CD8-positive, alpha-beta memory T cell (primary cell): ENCODE measurements around the gene PALB2. TPM values are rescaled to one million over a fixed set of nuclear protein-coding genes. Genes with fewer than 3 reads are reported as not detected.
A peak's percentile ranks its signal among the peaks of the same experiment; 100 is the strongest.

Experiments used
- CTCF ChIA-PET: fragments of 350-600 bp; sonication (Branson Sonifier 250); formaldehyde crosslinking; loops from one replicate; lab custom pipeline; 2021; ENCODE audit warnings: antibody characterized with exemption; lab: Charles Lee
- POLR2A ChIA-PET: fragments of 350-600 bp; sonication (Branson Sonifier 250); formaldehyde crosslinking; loops from one replicate; lab custom pipeline; 2021; ENCODE audit warnings: antibody characterized with exemption; lab: Charles Lee
- DNase-seq, 5 donors: peaks; one replicate each; pipeline versions ENCODE4 v3.0.0 to v3.0.0-alpha.2; 2020 to 2022; ENCODE audit warnings: mixed read lengths in 1 of 5
- H3K27ac ChIP-seq: one replicate; pipeline ENCODE4 v1.7.0; 2013; ENCODE audit warnings: low read depth, mild to moderate bottlenecking, low read length, moderate library complexity
- H3K27me3 ChIP-seq: 2 replicates; pipeline ENCODE4 v1.7.0; 2013; ENCODE audit warnings: low read length, mild to moderate bottlenecking; ENCODE audit not compliant: insufficient read depth, poor library complexity, severe bottlenecking
- H3K36me3 ChIP-seq: 2 replicates; pipeline ENCODE4 v1.7.0; 2013; ENCODE audit warnings: mild to moderate bottlenecking, low read length, moderate library complexity; ENCODE audit not compliant: insufficient read depth
- H3K4me1 ChIP-seq: 2 replicates; pipeline ENCODE4 v1.7.0; 2013; ENCODE audit warnings: mild to moderate bottlenecking, low read length, moderate library complexity; ENCODE audit not compliant: insufficient read depth
- H3K4me3 ChIP-seq: 2 replicates; pipeline ENCODE4 v1.7.0; 2013; ENCODE audit warnings: mild to moderate bottlenecking, low read length
- H3K9me3 ChIP-seq: 2 replicates; pipeline ENCODE4 v1.7.0; 2013; ENCODE audit warnings: mild to moderate bottlenecking, low read length
- H3K27ac Mint-ChIP-seq, 8 donors: one replicate each; pipeline ENCODE4 v1.8.0; 2020 to 2021; ENCODE audit warnings: mixed read lengths in 8 of 8, mild to moderate bottlenecking in 6 of 8, inconsistent platforms in 3 of 8, moderate library complexity in 3 of 8
- H3K27me3 Mint-ChIP-seq, 2 donors: one replicate each; pipeline ENCODE4 v1.8.0; 2020 to 2021; ENCODE audit warnings: mixed read lengths in 2 of 2, mild to moderate bottlenecking in 1 of 2, moderate library complexity in 1 of 2
- H3K36me3 Mint-ChIP-seq, 3 donors: one replicate each; pipeline ENCODE4 v1.8.0; 2020 to 2021; ENCODE audit warnings: mixed read lengths in 3 of 3, inconsistent platforms in 1 of 3, mild to moderate bottlenecking in 1 of 3
- H3K4me1 Mint-ChIP-seq, 3 donors: one replicate each; pipeline ENCODE4 v1.8.0; 2020 to 2021; ENCODE audit warnings: mixed read lengths in 3 of 3, inconsistent platforms in 1 of 3, mild to moderate bottlenecking in 1 of 3
- H3K4me3 Mint-ChIP-seq, 7 donors: one replicate each; pipeline ENCODE4 v1.8.0; 2020 to 2021; ENCODE audit warnings: mixed read lengths in 7 of 7, mild to moderate bottlenecking in 6 of 7, moderate library complexity in 4 of 7, inconsistent platforms in 2 of 7
- H3K9me3 Mint-ChIP-seq, 5 donors: one replicate each; pipeline ENCODE4 v1.8.0; 2020 to 2022; ENCODE audit warnings: mixed read lengths in 5 of 5, mild to moderate bottlenecking in 3 of 5, moderate library complexity in 2 of 5, inconsistent platforms in 1 of 5
- polyA plus RNA-seq: library from polyadenylated mRNA; unstranded; fragments of 300-500 nt; fragmentation: Illumina TruSeq; gene quantifications from one replicate; pipeline ENCODE4 v1.2.3, GENCODE V29; 2021
- total RNA-seq, 2 experiments: library from RNA; stranded (reverse); gene quantifications; one replicate each; pipeline ENCODE4 v1.2.3, GENCODE V29; 2021

PALB2 gene
- total and polyA plus RNA-seq, 3 experiments from 2014 or later: 9.3 to 27.8 (median 27.7) TPM

- no peak for DNase-seq
- Histone ChIP-seq H3K27ac (no peak overlapping the region), H3K36me3 (peaks cover 67% of the 10 kb centered on the region), H3K9me3 (no peaks in the 10 kb centered on the region), H3K4me1 (no peaks in the 10 kb centered on the region), H3K27me3 (no peaks in the 10 kb centered on the region), H3K4me3 (no peak overlapping the region)
- Mint-ChIP-seq H3K9me3 (no peaks in the 10 kb centered on the region), H3K27me3 (no peaks in the 10 kb centered on the region), H3K4me1 (peaks cover 0 to 5% (median 0%) of the 10 kb centered on the region in 3 donors), H3K4me3 (no peak overlapping the region), H3K27ac (no peak overlapping the region), H3K36me3 (peaks cover 13 to 96% (median 26%) of the 10 kb centered on the region in 3 donors)
- POLR2A ChIA-PET: no interaction called here
- CTCF ChIA-PET: no interaction called here
Observed at GRCh38 chr16:23666571-23667354, 25.7 kb upstream of the PALB2 start.

GRCh38 chr16:23663918-23664317, 22.8 kb upstream of the PALB2 start:
- no peaks in the 10 kb centered on the region for H3K9me3 Mint-ChIP-seq
- Histone ChIP-seq H3K27me3 (no peaks in the 10 kb centered on the region), H3K36me3 (peaks cover 87% of the 10 kb centered on the region), H3K9me3 (no peaks in the 10 kb centered on the region), H3K4me1 (no peaks in the 10 kb centered on the region), H3K4me3 (no peak overlapping the region), H3K27ac (no peak overlapping the region)
- peaks cover 0 to 1% (median 0%) of the 10 kb centered on the region in 3 donors for H3K4me1 Mint-ChIP-seq
- CTCF ChIA-PET: no interaction called here
- no peak for DNase-seq
- H3K27me3 Mint-ChIP-seq: no peaks in the 10 kb centered on the region
- POLR2A ChIA-PET: no interaction called here
- H3K4me3 Mint-ChIP-seq: no peak overlapping the region
- H3K36me3 Mint-ChIP-seq: peaks cover 29 to 97% (median 32%) of the 10 kb centered on the region in 3 donors
- H3K27ac Mint-ChIP-seq: peak overlapping the region in 1 of 8 donors; percentile 58

GRCh38 chr16:23651943-23652468, 10.9 kb upstream of the PALB2 start:
- H3K4me1 Mint-ChIP-seq: peaks cover 26 to 41% (median 34%) of the 10 kb centered on the region in 3 donors
- Histone ChIP-seq H3K36me3 (peaks cover 5% of the 10 kb centered on the region), H3K9me3 (no peaks in the 10 kb centered on the region), H3K27me3 (no peaks in the 10 kb centered on the region), H3K4me1 (no peaks in the 10 kb centered on the region), H3K27ac (no peak overlapping the region), H3K4me3 (no peak overlapping the region)
- ChIA-PET CTCF (no interaction called here), POLR2A (no interaction called here)
- no peaks in the 10 kb centered on the region for H3K9me3 Mint-ChIP-seq
- DNase-seq: no peak
- no peak overlapping the region for H3K4me3 Mint-ChIP-seq
- peak overlapping the region in 2 of 8 donors; percentile 1 to 9 for H3K27ac Mint-ChIP-seq
- no peaks in the 10 kb centered on the region for H3K27me3 Mint-ChIP-seq
- H3K36me3 Mint-ChIP-seq: peaks cover 24 to 67% (median 25%) of the 10 kb centered on the region in 3 donors

GRCh38 chr16:23650674-23651416, 9.7 kb upstream of the PALB2 start:
- ChIA-PET CTCF (no interaction called here), POLR2A (no interaction called here)
- no peak overlapping the region for H3K4me3 ChIP-seq
- H3K27ac Mint-ChIP-seq: peak overlapping the region in 4 of 8 donors; percentile 9 to 66 (median 54)
- H3K9me3 Mint-ChIP-seq: no peaks in the 10 kb centered on the region
- H3K9me3 ChIP-seq: no peaks in the 10 kb centered on the region
- no peak for DNase-seq
- peaks cover 8% of the 10 kb centered on the region for H3K36me3 ChIP-seq
- H3K4me1 ChIP-seq: no peaks in the 10 kb centered on the region
- H3K27me3 Mint-ChIP-seq: no peaks in the 10 kb centered on the region
- no peaks in the 10 kb centered on the region for H3K27me3 ChIP-seq
- H3K4me1 Mint-ChIP-seq: peaks cover 32 to 48% (median 41%) of the 10 kb centered on the region in 3 donors
- peaks cover 29 to 73% (median 30%) of the 10 kb centered on the region in 3 donors for H3K36me3 Mint-ChIP-seq
- no peak overlapping the region for H3K27ac ChIP-seq
- H3K4me3 Mint-ChIP-seq: no peak overlapping the region

DNA sequence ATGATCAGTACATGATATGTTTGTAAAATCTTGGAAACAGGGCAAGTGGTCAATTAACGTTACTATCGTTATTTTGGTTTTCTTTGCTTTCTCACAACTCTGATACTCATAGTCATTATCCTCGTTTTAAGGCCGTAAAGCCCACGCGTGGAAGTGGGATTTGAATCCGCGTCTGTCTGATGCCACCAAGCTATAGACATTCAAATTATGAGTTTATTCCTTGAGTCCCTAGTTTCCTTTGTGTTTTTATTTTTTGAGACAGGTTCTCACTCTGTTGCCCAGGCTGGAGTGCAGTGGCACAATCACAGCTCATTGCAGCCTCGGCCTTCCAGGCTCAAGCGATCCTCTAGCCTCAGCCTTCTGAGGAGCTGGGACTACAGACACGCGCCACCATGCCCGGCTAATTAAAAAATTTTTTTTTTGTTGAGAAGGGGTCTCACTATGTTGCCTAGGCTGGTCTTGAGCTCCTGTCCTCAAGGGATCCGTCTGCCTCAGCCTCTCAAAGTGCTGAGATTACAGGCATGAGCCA, 1.2 kb upstream of the PALB2 start:
- Mint-ChIP-seq H3K9me3 (no peaks in the 10 kb centered on the region), H3K4me1 (peaks cover 43 to 62% (median 60%) of the 10 kb centered on the region in 3 donors), H3K27me3 (no peaks in the 10 kb centered on the region), H3K4me3 (peak overlapping the region; percentile 98 to 100 (median 99)), H3K27ac (peak overlapping the region; percentile 98 to 99 (median 98)), H3K36me3 (peaks cover 9 to 50% (median 20%) of the 10 kb centered on the region in 3 donors)
- POLR2A ChIA-PET: interaction anchor here (0.6 kb wide), 1 partner anchor 1981 kb away, joined by 3 read pairs; no protein-coding TSS in a partner anchor
- no peaks in the 10 kb centered on the region for H3K27me3 ChIP-seq
- CTCF ChIA-PET: no interaction called here
- no peaks in the 10 kb centered on the region for H3K9me3 ChIP-seq
- peak overlapping the region; percentile 99 for H3K4me3 ChIP-seq
- H3K36me3 ChIP-seq: peaks cover 7% of the 10 kb centered on the region
- H3K4me1 ChIP-seq: peaks cover 19% of the 10 kb centered on the region
- DNase-seq: no peak
- H3K27ac ChIP-seq: peak overlapping the region; percentile 3

GRCh38 chr16:23640615-23640930, 537 bp downstream of the PALB2 start:
- no peak for DNase-seq
- Histone ChIP-seq H3K27me3 (no peaks in the 10 kb centered on the region), H3K9me3 (no peaks in the 10 kb centered on the region), H3K27ac (peak overlapping the region; percentile 90), H3K4me3 (peak overlapping the region; percentile 99), H3K4me1 (peaks cover 19% of the 10 kb centered on the region), H3K36me3 (peaks cover 7% of the 10 kb centered on the region)
- Mint-ChIP-seq H3K27ac (peak overlapping the region; percentile 79 to 99 (median 98)), H3K36me3 (peaks cover 4 to 43% (median 15%) of the 10 kb centered on the region in 3 donors), H3K9me3 (no peaks in the 10 kb centered on the region), H3K4me1 (peaks cover 31 to 45% (median 43%) of the 10 kb centered on the region in 3 donors), H3K27me3 (no peaks in the 10 kb centered on the region), H3K4me3 (peak overlapping the region; percentile 98 to 100 (median 99))
- ChIA-PET POLR2A (interaction anchor here (0.6 kb wide), 1 partner anchor 149 kb away, joined by 3 read pairs; no protein-coding TSS in a partner anchor), CTCF (interaction anchor here (0.6 to 1.9 kb wide), 2 partner anchors 10 to 44 kb away, joined by 3 to 7 read pairs; no protein-coding TSS in a partner anchor)

DNA sequence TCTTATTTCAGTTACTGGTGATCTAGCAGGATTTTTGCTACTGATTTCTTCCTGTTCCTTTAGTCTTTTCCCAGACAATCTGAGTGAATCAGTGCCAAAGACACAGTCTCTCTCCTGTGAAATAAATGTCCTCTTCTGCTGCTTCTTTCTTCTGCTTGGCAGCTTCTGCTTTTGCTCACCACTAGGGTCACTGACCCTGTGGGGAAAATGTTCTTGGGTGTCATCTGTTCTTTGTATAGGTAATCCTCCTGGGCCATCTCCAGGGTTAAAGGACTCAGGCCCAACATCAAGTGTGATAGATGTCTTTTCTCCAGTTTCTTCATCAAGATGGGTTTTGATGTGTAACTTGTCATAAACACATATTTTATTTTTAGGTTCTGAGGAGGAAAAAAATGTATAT, 5.2 kb downstream of the PALB2 start:
- CTCF ChIA-PET: no interaction called here
- Histone ChIP-seq H3K27ac (no peak overlapping the region), H3K36me3 (peaks cover 10% of the 10 kb centered on the region), H3K4me3 (no peak overlapping the region), H3K4me1 (peaks cover 11% of the 10 kb centered on the region), H3K27me3 (no peaks in the 10 kb centered on the region), H3K9me3 (no peaks in the 10 kb centered on the region)
- Mint-ChIP-seq H3K27me3 (no peaks in the 10 kb centered on the region), H3K4me1 (peaks cover 16 to 29% (median 19%) of the 10 kb centered on the region in 3 donors), H3K9me3 (no peaks in the 10 kb centered on the region), H3K4me3 (no peak overlapping the region), H3K36me3 (peaks cover 0 to 44% (median 8%) of the 10 kb centered on the region in 3 donors), H3K27ac (peak overlapping the region in 3 of 8 donors; percentile 58 to 88 (median 71))
- no peak for DNase-seq
- POLR2A ChIA-PET: no interaction called here
